HL-60 (cell line): ENCODE results near the gene TMEM127.
A peak's percentile ranks its signal among the peaks of the same experiment; 100 is the strongest.

Experiments used
- DNase-seq, 2 experiments: peaks; one replicate each; pipeline ENCODE4 v3.0.0-alpha.2; 2010 to 2020; ENCODE audit warnings: low read depth in 1 of 2, low spot score in 1 of 2
- H3K27ac ChIP-seq: fragments of 250-450 bp; sonication (Bioruptor Pico); replicated peaks from 2 replicates; pipeline ENCODE4 v1.5.1; 2020; ENCODE audit warnings: mild to moderate bottlenecking, moderate library complexity
- H3K27me3 ChIP-seq: fragments of 250-450 bp; sonication (Bioruptor Pico); 2 replicates; pipeline ENCODE4 v1.5.1; 2021; ENCODE audit warnings: mild to moderate bottlenecking, moderate library complexity; ENCODE audit not compliant: insufficient read depth, poor library complexity, severe bottlenecking
- H3K4me3 ChIP-seq: replicated peaks from 2 replicates; pipeline ENCODE4 v1.5.1; 2011; ENCODE audit warnings: mild to moderate bottlenecking, control low read depth, low read length; ENCODE audit not compliant: insufficient read depth
- GABPA ChIP-seq: IDR thresholded peaks from 2 replicates; pipeline ENCODE4 v1.6.1; 2012; ENCODE audit warnings: low read depth
- POLR2AphosphoS5 ChIP-seq: IDR thresholded peaks from 2 replicates; pipeline ENCODE4 v1.6.1; 2012; ENCODE audit warnings: low read depth
- REST ChIP-seq: IDR thresholded peaks from 2 replicates; pipeline ENCODE4 v1.6.1; 2012; ENCODE audit warnings: low read depth; ENCODE audit not compliant: insufficient replicate concordance
- SPI1 ChIP-seq: IDR thresholded peaks from 2 replicates; pipeline ENCODE4 v1.6.1; 2012; ENCODE audit warnings: low read depth, mild to moderate bottlenecking, borderline replicate concordance
- TF ChIP-seq, protein P1 (sequence below): IDR thresholded peaks from one replicate; pipeline ENCODE4 v1.5.1; 2011; ENCODE audit warnings: low read length, control low read depth, inconsistent platforms; ENCODE audit not compliant: insufficient read depth

TMEM127 gene

GRCh38 chr2:96267159-96267971 is 1.6 kb upstream of the TMEM127 start:
- TF ChIP-seq, protein P1, sequence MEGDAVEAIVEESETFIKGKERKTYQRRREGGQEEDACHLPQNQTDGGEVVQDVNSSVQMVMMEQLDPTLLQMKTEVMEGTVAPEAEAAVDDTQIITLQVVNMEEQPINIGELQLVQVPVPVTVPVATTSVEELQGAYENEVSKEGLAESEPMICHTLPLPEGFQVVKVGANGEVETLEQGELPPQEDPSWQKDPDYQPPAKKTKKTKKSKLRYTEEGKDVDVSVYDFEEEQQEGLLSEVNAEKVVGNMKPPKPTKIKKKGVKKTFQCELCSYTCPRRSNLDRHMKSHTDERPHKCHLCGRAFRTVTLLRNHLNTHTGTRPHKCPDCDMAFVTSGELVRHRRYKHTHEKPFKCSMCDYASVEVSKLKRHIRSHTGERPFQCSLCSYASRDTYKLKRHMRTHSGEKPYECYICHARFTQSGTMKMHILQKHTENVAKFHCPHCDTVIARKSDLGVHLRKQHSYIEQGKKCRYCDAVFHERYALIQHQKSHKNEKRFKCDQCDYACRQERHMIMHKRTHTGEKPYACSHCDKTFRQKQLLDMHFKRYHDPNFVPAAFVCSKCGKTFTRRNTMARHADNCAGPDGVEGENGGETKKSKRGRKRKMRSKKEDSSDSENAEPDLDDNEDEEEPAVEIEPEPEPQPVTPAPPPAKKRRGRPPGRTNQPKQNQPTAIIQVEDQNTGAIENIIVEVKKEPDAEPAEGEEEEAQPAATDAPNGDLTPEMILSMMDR, result peak; percentile 18
- TF ChIP-seq SPI1, result no peak
- H3K27me3 ChIP-seq, result no peaks in the 10 kb centered on the region
- peak in 1 of 2 experiments; percentile 68 for DNase-seq
- no peak overlapping the region for H3K27ac ChIP-seq
- peak overlapping the region; percentile 97 for H3K4me3 ChIP-seq

DNA sequence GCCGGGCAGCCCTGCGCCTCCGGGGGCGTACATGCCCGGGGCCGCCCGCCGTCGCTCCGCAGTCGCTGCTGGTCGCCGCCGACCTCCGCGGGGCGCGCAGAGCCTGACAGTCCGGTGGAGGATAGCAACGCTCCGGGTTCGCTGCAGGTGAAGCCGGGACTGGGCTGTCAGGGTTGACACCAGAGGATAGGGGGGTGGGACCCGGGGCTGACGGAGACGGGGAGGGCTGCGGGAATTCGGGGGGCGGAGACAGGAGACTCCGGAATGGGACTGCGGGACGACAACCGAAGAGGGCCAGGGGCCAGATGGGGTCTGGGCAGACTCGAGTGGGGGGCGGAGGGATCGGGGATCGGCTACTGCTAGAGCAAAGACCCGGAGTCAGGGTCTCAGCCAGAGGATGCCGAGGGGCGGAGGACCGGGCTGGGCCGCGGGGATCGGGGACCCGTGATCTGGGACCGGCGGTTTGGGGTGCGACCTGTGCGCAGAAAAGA is 403 bp downstream of the TMEM127 start:
- no peak for DNase-seq
- Histone ChIP-seq H3K27me3 (no peaks in the 10 kb centered on the region), H3K27ac (peak overlapping the region; percentile 77), H3K4me3 (peak overlapping the region; percentile 97)
- TF ChIP-seq GABPA, result no peak
- no peak for TF ChIP-seq POLR2AphosphoS5
- no peak for TF ChIP-seq REST
- no peak for TF ChIP-seq SPI1
- TF ChIP-seq, protein P1, result no peak

GRCh38 chr2:96264656-96265348 is 995 bp downstream of the TMEM127 start:
- Histone ChIP-seq H3K4me3 (peak overlapping the region; percentile 97), H3K27ac (peak overlapping the region; percentile 57), H3K27me3 (no peaks in the 10 kb centered on the region)
- TF ChIP-seq, protein P1, result peak; percentile 28
- TF ChIP-seq SPI1, result no peak
- DNase-seq, result peak in 1 of 2 experiments; percentile 46

- Histone ChIP-seq H3K27me3 (no peaks in the 10 kb centered on the region), H3K4me3 (peak overlapping the region; percentile 97), H3K27ac (no peak overlapping the region)
- DNase-seq, result no peak
- TF ChIP-seq GABPA, result no peak
- no peak for TF ChIP-seq SPI1
- no peak for TF ChIP-seq REST
- no peak for TF ChIP-seq POLR2AphosphoS5
- TF ChIP-seq, protein P1, result no peak
Measured at GRCh38 chr2:96264086-96264485, 1.7 kb downstream of the TMEM127 start.
